GM12891 (cell line): Measurements from ENCODE around the gene EIF4A2.

ENCODE experiments used
- PAX5 ChIP-seq: IDR thresholded peaks from 2 replicates; pipeline ENCODE4 v1.6.1; 2011; ENCODE audit warnings: low read length, moderate library complexity, mild to moderate bottlenecking; ENCODE audit not compliant: insufficient read depth, severe bottlenecking
- POLR2A ChIP-seq: IDR thresholded peaks from 2 replicates; pipeline ENCODE4 v1.6.1; 2011; ENCODE audit warnings: low read depth, low read length, control low read depth
- POLR2AphosphoS5 ChIP-seq: IDR thresholded peaks from 2 replicates; pipeline ENCODE4 v1.6.1; 2011; ENCODE audit warnings: low read depth, low read length, control low read depth
- POU2F2 ChIP-seq: IDR thresholded peaks from 2 replicates; pipeline ENCODE4 v1.6.1; 2011; ENCODE audit warnings: low read depth, mild to moderate bottlenecking, control low read depth, low read length, moderate library complexity
- SPI1 ChIP-seq: IDR thresholded peaks from 2 replicates; pipeline ENCODE4 v1.6.1; 2011; ENCODE audit warnings: low read depth, low read length, control low read depth
- TAF1 ChIP-seq: IDR thresholded peaks from 2 replicates; pipeline ENCODE4 v1.6.1; 2011; ENCODE audit warnings: low read depth, low read length, control low read depth

- TF ChIP-seq POLR2A, result no peak
- no peak for TF ChIP-seq TAF1
- no peak for TF ChIP-seq POLR2AphosphoS5
- no peak for TF ChIP-seq SPI1
- TF ChIP-seq POU2F2, result no peak
- no peak for TF ChIP-seq PAX5
Observed at GRCh38 chr3:186779204-186779603, 4.2 kb upstream of the EIF4A2 start.
